ENCODE measurements around the gene LRRTM3.

GRCh38 chr10:66982053-66982420, 56.2 kb downstream of the LRRTM3 start:
- no peak for TF ChIP-seq EP300 (IDR thresholded peaks at IDR 0.05; ENCODE audit: borderline replicate concordance in 1 of 2, low read depth in 1 of 2, low read length in 1 of 2)
- TF ChIP-seq CTCF (IDR thresholded peaks at IDR 0.05) = no peak
- no peak for TF ChIP-seq RAD21 (IDR thresholded peaks at IDR 0.05; ENCODE audit: low read length)
- no peak for TF ChIP-seq ELF1 (IDR thresholded peaks at IDR 0.05)
